NCI-H1417 (cell line): ENCODE results near the gene PM20D2.
"Not testable (repeated sequence)": the region's sequence is repeated elsewhere in the genome, so short reads cannot be mapped to it uniquely, and the experiment has no call there.

ENCODE experiments used
- DNase-seq, 3 experiments: peaks; one replicate each; lab custom pipeline; 2025; lab: John Stamatoyannopoulos, UW

Gene PM20D2

DNA sequence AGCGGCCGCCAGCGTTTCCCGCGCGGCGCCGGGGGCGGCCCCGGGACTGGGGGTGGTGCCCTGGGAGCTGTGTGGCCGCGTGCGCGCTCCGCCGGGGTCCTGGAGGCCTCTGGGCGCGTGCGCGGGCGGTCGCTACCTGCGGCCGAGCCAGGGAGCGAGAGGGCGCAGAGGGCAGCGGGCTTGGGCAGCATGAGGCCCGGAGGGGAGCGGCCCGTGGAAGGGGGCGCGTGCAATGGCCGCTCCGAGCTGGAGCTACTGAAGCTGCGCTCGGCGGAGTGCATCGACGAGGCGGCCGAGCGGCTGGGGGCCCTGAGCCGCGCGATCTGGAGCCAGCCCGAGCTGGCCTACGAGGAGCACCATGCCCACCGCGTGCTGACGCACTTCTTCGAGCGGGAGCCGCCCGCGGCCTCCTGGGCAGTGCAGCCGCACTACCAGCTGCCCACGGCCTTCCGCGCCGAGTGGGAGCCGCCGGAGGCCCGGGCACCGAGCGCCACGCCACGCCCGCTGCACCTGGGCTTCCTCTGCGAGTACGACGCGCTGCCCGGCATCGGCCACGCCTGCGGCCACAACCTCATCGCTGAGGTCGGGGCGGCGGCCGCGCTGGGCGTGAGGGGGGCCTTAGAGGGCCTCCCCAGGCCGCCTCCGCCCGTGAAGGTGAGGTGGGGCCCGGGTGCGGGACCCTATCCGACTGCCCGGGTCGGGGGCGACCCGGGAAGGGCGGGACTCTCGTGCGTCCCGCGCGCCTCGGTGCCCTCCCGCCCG is at the start of gene PM20D2:
PM20D2 (plus strand) TSS at position 100 of the 762 bp plus-strand sequence; CDS start at position 190, 90 bp downstream.
- DNase-seq: peak; percentile 69 to 95 (median 91)

DNA sequence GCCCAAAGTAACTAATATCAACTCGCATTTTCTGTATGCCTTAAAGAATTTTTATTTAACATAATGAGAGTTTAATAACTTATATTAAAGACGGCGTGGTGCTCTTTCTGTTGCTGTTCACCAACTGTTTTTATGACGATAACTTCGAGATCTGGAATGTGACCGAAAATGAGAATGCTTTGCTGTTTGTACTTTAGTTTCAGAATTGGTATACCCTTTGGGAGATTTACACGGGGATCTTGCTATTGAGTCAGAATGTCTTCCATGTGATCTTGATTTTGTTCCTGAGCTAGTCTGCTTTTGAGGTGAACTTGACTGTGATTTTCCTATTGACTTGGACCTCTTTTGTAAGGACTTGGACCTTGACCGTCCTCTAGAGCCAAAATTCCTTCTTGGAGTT is 47.4 kb upstream of the PM20D2 start:
- DNase-seq: no peak

DNA sequence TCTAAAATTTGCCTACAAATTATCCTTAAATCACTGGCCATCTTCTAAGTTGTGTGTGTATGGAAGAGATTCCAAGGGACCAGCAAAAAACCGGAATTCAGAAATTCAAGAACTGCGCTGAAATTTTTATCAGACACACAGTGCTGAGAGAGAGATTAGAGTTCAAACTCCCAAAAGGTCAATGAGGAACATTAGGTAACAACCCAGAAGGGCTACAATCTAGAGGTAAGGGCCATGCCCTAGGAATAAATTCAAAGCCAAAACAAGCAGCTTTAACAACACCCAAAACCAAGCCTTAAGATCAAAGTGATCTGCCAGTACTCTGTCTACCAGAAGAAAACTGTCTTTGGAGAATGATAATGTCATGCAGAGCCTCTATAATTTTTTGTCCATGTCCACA is 45.7 kb upstream of the PM20D2 start:
- DNase-seq: no peak

GRCh38 chr6:89110284-89110683 is 35.6 kb upstream of the PM20D2 start:
- no peak for DNase-seq

DNA sequence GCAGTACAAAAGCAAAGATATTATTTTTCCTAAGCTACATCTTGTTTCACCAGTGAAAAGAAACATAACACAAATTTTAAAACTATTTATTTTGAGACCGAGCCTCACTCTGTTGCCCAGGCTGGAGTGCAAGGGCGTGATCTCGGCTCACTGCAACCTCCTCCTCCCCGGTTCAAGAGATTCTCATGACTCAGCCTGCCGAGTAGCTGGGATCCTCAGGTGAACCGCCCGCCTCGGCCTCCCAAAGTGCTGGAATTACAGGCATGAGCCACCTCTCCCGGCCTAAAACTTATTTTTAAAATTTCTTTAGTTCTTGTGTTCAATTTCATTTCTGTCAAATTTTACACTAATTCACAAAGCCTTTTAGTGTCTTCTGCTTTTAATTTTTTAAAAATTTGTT is 33.9 kb upstream of the PM20D2 start:
- DNase-seq: no peak

DNA sequence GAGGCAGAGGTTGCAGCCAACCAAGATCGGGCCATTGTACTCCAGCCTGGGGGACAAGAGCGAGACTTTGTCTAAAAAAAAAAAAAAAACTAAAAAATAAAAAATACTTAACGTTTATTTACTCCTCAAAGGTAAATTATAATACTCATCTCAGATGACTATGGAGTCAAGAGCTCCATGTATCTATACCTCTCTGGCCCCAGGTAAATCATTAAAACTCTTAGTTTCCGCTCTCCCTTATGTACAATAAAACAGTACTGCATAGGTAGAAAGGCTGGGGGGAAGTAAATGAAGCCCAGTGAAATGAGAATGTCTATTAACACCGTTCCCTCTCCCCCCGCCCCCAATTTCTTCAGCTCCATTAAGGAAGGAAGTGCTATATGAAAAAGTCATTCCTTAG is 29.2 kb upstream of the PM20D2 start:
- no peak for DNase-seq

DNA sequence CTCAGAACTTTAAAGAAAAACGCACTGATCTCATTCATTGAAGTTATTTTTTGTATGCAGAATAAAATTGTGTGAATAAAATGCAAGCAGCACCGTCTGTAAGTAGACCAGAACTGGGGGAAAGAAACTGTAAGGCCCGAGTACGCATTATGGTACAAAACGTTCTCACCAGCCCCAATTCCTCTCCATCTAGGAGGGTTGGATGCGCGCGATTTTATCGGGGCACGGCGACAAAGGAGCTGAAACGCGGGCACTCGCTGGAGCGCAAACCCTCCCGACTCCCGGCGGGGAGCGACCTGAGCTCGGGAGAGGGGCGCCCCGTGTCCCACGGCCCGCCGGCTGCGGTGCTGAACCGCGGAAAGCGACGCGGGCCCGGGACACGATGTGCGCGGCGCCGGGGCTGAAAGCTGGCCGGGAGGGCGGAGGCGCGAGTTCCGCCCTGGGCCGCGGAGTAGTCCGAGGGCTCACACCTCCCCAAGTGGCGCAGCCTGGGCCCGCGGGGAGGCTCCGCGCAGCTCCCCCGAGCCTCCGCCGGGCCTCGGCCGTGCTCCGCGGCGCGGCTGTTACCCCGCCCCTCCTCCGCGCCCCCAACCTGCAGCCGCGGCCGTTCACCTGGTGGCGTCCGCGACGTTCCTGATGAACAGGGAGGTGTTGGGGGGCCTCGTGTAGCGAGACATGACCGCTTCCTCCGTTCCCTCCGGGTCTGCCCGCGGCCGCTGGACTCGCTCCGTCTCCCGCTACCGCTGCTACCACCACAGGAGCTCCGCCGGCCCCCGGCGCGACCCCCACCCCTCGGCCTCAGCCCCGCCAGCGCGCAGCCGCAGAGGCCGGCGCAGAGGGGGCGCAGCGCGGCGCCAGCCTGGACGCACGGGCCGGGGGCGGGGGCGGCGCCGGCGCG is 28.4 kb upstream of the PM20D2 start, which contains the start of gene SRSF12:
SRSF12 (minus strand) TSS at position 861 of the 898 bp plus-strand sequence; CDS start at position 677, 184 bp downstream.
- peak; percentile 32 to 90 (median 80) for DNase-seq

DNA sequence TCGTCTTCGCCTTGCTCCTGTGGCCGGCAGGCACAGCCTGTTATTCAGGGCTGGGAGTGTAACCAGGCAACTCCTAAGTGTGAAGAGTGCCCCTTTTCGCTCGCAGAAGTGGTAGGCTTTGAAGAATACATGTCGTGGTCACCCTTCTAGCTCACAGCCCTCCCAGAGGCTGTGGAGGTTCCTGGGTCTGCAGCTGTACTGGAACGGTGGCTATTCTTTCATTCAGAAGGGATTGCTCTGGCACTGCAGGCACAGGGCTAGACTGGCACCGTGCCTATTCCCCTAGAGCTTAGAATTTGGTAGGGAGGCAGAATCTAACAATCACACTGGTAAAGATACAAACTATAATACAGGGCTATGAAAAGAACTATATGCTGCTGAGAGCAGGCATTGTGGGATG is 26.9 kb upstream of the PM20D2 start:
- no peak for DNase-seq

GRCh38 chr6:89120371-89120770 is 25.5 kb upstream of the PM20D2 start:
- DNase-seq: no peak

DNA sequence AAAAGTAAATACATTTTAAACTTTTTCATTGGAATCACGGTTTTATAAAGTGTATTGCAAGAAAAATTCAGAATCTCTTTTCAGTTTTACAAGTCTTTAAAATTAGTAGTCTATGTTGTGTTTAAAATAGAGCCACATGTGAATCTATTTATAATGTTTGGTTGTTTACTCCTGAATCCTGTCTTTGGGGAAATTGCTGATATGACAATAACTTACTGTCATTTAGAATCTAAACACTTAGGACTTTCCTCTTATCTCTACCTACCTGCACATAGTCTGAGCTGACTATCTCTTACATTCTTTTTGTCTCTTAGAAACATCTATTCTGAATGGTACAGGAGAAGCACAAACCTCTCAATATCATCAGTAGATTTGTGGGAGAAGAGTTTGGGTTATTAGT is 23.9 kb upstream of the PM20D2 start:
- no peak for DNase-seq

DNA sequence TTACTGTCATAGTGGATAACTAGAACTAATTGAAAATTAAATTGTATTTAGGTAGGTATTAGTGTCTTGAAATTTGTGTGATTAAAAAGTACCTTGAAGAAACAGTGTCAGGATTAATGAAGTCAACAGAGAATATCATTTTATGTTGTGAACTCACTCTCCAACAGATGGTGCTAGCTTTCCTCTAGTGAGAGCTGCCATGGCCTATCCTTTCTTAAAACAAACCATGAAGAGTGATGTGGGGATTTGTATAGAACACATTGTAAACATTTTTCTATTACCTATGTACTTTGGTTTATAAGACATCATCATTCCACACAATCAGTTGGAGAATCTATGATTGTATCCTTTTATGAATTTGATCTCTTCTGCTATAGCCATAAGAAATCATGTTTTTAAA is 23.2 kb upstream of the PM20D2 start:
- peak; percentile 3 to 65 (median 10) for DNase-seq

DNA sequence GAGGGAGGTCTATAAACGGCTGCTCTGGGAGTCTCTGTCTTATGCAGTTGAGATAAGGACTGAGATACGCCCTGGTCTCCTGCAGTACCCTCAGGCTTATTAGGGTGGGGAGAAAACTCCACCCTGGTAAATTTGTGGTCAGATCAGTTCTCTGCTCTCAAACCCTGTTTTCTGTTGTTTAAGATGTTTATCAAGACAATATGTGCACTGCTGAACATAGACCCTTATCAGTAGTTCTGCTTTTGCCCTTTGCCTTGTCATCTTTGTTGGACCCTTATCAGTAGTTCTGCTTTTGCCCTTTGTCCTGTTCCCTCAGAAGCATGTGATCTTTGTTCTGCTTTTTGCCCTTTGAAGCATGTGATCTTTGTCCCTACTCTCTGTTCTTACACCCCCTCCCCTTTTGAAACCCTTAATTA is 17.6 kb upstream of the PM20D2 start:
- DNase-seq: not testable (repeated sequence)

DNA sequence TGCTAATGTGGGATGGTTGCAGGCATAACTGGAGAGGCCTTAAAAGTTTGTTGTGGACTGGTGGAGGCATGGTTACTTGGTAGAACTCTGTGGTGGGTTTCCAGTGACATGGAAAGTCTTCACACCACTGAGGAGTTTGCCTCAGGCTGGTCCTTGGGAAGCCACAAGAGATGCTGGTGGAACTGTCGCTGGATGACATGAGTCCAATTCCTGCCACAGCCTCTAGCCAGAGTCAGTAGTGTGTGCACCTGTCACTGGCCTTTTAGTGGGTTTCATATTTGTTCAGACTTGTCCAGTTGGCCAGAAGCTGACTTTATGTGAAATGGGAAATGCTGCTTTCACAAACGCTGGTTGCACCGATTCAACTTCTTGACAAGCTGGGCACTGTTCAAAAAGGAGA is 14.3 kb upstream of the PM20D2 start:
- no peak for DNase-seq

DNA sequence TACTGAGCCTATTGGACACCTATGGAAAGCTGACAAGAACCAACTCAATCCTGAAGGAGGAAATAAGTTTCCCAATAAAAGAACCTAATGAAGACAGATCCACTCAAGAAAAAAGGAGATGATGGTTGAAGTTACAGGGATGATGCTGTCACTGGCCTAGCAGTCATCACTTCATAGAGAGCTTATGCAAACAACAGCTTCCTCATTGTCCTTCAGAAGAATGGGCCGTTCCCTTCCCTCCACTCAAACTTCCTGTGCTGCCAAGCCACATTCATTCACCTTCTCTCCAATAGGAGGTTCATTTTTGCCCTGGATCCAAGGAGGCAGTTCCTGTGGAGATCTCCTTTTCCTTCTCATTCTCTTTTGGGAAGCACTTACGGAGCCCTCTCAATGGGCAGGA is 13.8 kb upstream of the PM20D2 start:
- no peak for DNase-seq

DNA sequence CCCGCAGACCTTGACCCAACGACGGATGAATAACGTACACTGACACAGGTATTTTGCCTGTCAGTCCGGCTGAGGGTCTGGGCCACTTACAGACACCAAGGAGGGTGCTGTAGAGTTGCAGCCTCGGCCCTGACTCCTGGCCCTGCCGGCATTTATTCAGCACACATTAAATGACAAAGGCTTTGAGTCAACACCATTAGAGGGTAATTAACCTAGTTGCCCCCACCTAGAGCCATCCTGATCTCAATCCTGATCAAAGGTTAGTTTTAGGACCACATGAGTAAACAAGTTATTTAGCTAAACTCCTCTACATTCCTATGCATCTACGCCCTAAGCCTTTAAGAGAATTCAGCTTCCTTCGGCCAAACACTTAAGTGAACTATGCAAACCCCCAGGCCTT is 11.9 kb upstream of the PM20D2 start:
- DNase-seq: no peak

DNA sequence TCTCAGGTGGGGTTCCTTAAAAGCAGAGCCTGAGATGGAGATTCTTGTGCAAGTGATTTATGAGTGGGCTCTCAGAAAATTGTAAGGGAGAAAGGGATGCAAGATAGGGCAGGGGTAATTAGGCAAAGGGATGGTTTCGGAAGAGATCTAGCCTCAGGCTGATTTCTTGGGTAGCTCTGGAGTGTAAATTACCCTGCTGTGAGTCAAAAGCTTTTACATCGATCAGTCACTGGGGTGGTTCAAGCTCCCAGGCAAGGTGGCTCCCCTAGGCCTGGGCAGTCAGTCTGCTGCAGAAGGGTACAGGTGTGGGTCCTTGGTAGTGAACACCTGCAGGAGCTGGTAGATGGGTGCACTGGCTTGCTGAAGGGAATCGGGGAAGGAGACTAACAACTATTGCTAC is 11.1 kb upstream of the PM20D2 start:
- DNase-seq: no peak

GRCh38 chr6:89138173-89138572 is 7.7 kb upstream of the PM20D2 start:
- DNase-seq: no peak

- no peak for DNase-seq
These were observed 6.1 kb upstream of the PM20D2 start for GRCh38 chr6:89139509-89140346.

DNA sequence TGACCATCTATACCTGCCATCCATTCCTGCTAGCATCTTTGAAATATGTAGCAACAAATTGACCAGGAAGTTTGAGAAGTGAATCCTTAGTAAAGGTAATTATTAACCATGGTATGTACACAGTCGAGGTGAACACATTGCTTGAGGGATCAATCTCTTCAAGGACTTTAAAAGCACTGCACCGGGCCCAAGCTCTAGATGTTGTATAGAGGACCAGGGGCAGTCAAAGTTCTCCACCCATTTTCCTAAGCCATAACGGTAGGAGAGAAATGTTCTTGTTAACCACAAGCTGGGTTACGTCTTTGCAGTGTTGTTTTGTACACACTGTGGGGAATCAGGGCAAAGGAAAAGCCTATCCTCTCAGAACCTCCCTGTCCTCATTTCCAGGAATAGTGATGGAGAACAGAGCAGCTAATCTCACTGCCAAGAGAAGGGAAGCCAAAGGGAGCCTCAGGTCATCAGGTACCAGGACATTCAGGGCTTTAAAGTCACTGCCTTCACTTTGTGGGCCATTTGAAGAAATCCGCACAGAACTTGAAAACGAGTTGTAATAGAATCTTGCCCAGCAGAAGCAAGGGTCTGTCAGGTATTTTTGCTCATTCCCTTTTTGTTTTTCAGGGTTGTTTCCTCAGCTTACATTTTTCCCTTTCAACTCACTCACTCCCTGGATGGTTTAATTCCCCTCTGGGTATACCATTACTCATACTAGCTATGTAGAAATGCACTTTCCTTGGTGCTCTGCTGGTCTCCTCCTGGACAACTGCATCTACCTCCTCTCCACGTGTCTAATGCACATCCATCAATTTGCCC is 5.3 kb upstream of the PM20D2 start:
- DNase-seq: no peak

DNA sequence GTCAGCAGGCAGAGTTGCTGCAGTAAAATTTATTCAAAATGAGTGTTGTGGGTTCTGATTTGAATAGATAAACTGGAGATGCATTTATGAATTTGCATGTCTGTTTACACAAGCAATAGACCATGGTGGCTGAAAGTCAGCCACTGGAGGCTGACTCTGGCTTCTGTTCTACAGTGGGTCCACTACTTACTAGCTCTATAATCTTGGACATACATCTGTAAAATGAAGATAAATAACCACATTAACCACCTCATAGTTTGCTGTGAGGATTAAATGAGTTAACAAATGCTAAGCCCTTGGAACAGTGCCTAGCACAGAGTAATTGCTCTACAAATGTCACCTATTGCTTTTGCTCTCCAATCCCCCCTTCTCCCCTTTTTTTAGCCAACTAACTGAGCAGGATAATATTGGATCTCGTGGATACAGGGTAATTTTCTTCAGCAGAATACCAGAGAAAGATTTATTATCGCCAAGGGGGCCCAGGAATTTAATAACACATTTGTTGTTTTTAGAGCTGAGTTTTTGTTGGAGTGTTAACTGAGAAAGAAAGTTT is 1.4 kb upstream of the PM20D2 start:
- peak in 1 of 3 experiments; percentile 7 for DNase-seq
